ENCODE data around the gene RANGAP1. TPM values are rescaled to one million over a fixed set of nuclear protein-coding genes. Genes with fewer than 3 reads are reported as not detected.

Gene RANGAP1
- total RNA-seq, 2 experiments from 2014 or later: 108 to 119 TPM

DNA sequence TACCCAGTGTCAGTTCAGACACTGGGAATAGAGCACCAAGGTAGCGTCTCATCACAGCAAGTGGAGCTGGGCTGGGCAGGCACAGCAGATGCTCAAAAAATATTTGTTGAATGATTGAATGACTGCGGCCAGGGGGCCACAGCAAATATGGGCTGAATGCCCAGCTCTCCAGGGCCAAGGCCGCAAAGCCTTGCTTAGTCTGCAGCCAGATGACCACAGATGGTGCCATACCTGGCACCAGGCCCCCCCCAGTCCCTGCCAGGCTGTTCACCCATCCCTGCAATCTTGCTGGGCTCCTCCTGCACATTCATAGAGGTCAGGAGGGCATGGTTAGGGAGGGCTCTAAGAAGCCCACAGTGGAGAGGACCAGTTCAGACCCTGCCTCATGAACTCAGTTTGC is 48.2 kb upstream of the RANGAP1 start:
- H3K27ac ChIP-seq (ENCODE audit: low read depth, low read length, poor library complexity, severe bottlenecking): no peak overlapping the region
- H3K4me1 ChIP-seq (ENCODE audit: insufficient read depth, low read length, poor library complexity, severe bottlenecking): no peaks in the 10 kb centered on the region
- H3K4me3 ChIP-seq (ENCODE audit: low read depth, low read length, poor library complexity, severe bottlenecking): no peak overlapping the region
- intact Hi-C loops (cut with micrococcal nuclease; ENCODE audit: unreplicated experiment): no loop called here
- no peaks in the 10 kb centered on the region for H4K20me1 ChIP-seq (ENCODE audit: insufficient read depth, low read length)
- TF ChIP-seq EZH2phosphoT487 (IDR thresholded peaks at IDR 0.05; ENCODE audit: borderline replicate concordance, low read depth, low read length): no peak
- TF ChIP-seq, protein P1, sequence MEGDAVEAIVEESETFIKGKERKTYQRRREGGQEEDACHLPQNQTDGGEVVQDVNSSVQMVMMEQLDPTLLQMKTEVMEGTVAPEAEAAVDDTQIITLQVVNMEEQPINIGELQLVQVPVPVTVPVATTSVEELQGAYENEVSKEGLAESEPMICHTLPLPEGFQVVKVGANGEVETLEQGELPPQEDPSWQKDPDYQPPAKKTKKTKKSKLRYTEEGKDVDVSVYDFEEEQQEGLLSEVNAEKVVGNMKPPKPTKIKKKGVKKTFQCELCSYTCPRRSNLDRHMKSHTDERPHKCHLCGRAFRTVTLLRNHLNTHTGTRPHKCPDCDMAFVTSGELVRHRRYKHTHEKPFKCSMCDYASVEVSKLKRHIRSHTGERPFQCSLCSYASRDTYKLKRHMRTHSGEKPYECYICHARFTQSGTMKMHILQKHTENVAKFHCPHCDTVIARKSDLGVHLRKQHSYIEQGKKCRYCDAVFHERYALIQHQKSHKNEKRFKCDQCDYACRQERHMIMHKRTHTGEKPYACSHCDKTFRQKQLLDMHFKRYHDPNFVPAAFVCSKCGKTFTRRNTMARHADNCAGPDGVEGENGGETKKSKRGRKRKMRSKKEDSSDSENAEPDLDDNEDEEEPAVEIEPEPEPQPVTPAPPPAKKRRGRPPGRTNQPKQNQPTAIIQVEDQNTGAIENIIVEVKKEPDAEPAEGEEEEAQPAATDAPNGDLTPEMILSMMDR (conservative IDR thresholded peaks at IDR 0.05; ENCODE audit: low read length): no peak
- POLR2A ChIA-PET: no interaction called here
- H3K4me2 ChIP-seq (ENCODE audit: low read length): no peak overlapping the region
- BruUV-seq (replicated peaks): no TSS peak
- no peaks in the 10 kb centered on the region for H3K9me2 ChIP-seq (ENCODE audit: insufficient read depth, low read length)
- H2AFZ ChIP-seq (ENCODE audit: low read length): no peak overlapping the region
- no peaks in the 10 kb centered on the region for H3K79me2 ChIP-seq (ENCODE audit: insufficient read depth, low read depth, low read length)
- CTCF ChIA-PET (ENCODE audit: unreplicated experiment): no interaction called here
- H3K36me3 ChIP-seq (ENCODE audit: insufficient read depth, low read length): peaks cover 59% of the 10 kb centered on the region
- no peaks in the 10 kb centered on the region for H3K9me3 ChIP-seq (ENCODE audit: low read length)
- no peak for DNase-seq (ENCODE audit: low spot score)

- no peak overlapping the region for H3K4me2 ChIP-seq (ENCODE audit: low read length)
- TF ChIP-seq, protein P1 (conservative IDR thresholded peaks at IDR 0.05; ENCODE audit: low read length): no peak
- no peak for TF ChIP-seq EZH2phosphoT487 (IDR thresholded peaks at IDR 0.05; ENCODE audit: borderline replicate concordance, low read depth, low read length)
- no peaks in the 10 kb centered on the region for H3K9me2 ChIP-seq (ENCODE audit: insufficient read depth, low read length)
- ChIA-PET POLR2A (no interaction called here), CTCF (ENCODE audit: unreplicated experiment) (no interaction called here)
- H3K27ac ChIP-seq (ENCODE audit: low read depth, low read length, poor library complexity, severe bottlenecking): no peak overlapping the region
- no peaks in the 10 kb centered on the region for H3K79me2 ChIP-seq (ENCODE audit: insufficient read depth, low read depth, low read length)
- no peaks in the 10 kb centered on the region for H3K4me1 ChIP-seq (ENCODE audit: insufficient read depth, low read length, poor library complexity, severe bottlenecking)
- H4K20me1 ChIP-seq (ENCODE audit: insufficient read depth, low read length): no peaks in the 10 kb centered on the region
- peaks cover 59% of the 10 kb centered on the region for H3K36me3 ChIP-seq (ENCODE audit: insufficient read depth, low read length)
- no peaks in the 10 kb centered on the region for H3K9me3 ChIP-seq (ENCODE audit: low read length)
- H3K4me3 ChIP-seq (ENCODE audit: low read depth, low read length, poor library complexity, severe bottlenecking): no peak overlapping the region
- intact Hi-C loops (cut with micrococcal nuclease; ENCODE audit: unreplicated experiment): no loop called here
- DNase-seq (ENCODE audit: low spot score): no peak
- no peak overlapping the region for H2AFZ ChIP-seq (ENCODE audit: low read length)
- BruUV-seq (replicated peaks): no TSS peak
Measured at GRCh38 chr22:41333806-41334205, 47.8 kb upstream of the RANGAP1 start.

GRCh38 chr22:41332217-41332939 is 46.4 kb upstream of the RANGAP1 start:
- Histone ChIP-seq H3K4me2 (ENCODE audit: low read length) (no peak overlapping the region), H3K4me1 (ENCODE audit: insufficient read depth, low read length, poor library complexity, severe bottlenecking) (no peaks in the 10 kb centered on the region), H3K4me3 (ENCODE audit: low read depth, low read length, poor library complexity, severe bottlenecking) (no peak overlapping the region), H3K27ac (ENCODE audit: low read depth, low read length, poor library complexity, severe bottlenecking) (no peak overlapping the region), H3K79me2 (ENCODE audit: insufficient read depth, low read depth, low read length) (no peaks in the 10 kb centered on the region), H4K20me1 (ENCODE audit: insufficient read depth, low read length) (no peaks in the 10 kb centered on the region), H2AFZ (ENCODE audit: low read length) (no peak overlapping the region), H3K9me2 (ENCODE audit: insufficient read depth, low read length) (no peaks in the 10 kb centered on the region), H3K9me3 (ENCODE audit: low read length) (no peaks in the 10 kb centered on the region), H3K36me3 (ENCODE audit: insufficient read depth, low read length) (peaks cover 72% of the 10 kb centered on the region)
- no peak for DNase-seq (ENCODE audit: low spot score)
- POLR2A ChIA-PET: no interaction called here
- TF ChIP-seq EZH2phosphoT487 (IDR thresholded peaks at IDR 0.05; ENCODE audit: borderline replicate concordance, low read depth, low read length): no peak
- TF ChIP-seq, protein P1 (conservative IDR thresholded peaks at IDR 0.05; ENCODE audit: low read length): no peak
- CTCF ChIA-PET (ENCODE audit: unreplicated experiment): no interaction called here
- BruUV-seq (replicated peaks): no TSS peak
- intact Hi-C loops (cut with micrococcal nuclease; ENCODE audit: unreplicated experiment): no loop called here

Data from OCI-LY7 (cell line).